GM12878 (cell line): ENCODE data around the gene NRBF2. TPM values are rescaled to one million over a fixed set of nuclear protein-coding genes. Genes with fewer than 3 reads are reported as not detected.

Experiments used
- ASH2L ChIP-seq: fragments of 300-600, 200-600 bp; sonication (generic); IDR thresholded peaks from 2 replicates; pipeline ENCODE4 v1.6.1; 2017; ENCODE audit warnings: low read depth, mild to moderate bottlenecking, borderline replicate concordance
- CBX5 ChIP-seq: sonication (generic); IDR thresholded peaks from 2 replicates; pipeline ENCODE4 v1.6.1; 2016; ENCODE audit warnings: low read depth, moderate library complexity, mild to moderate bottlenecking, inconsistent platforms
- CEBPZ ChIP-seq: fragments of 150-350 bp; IDR thresholded peaks from 2 replicates; pipeline ENCODE4 v1.6.1; 2016; ENCODE audit warnings: low read depth, low read length
- CREM ChIP-seq: IDR thresholded peaks from 2 replicates; pipeline ENCODE4 v1.6.1; 2014; ENCODE audit warnings: antibody characterized with exemption, low read depth
- E2F8 ChIP-seq: fragments of 450-650 bp; IDR thresholded peaks from 2 replicates; pipeline ENCODE4 v1.6.1; 2018; ENCODE audit warnings: mild to moderate bottlenecking, low read depth, moderate library complexity; ENCODE audit not compliant: partially characterized antibody
- EGR1 ChIP-seq, 2 experiments: IDR thresholded peaks; 1 replicate in 1 of 2; 2 replicates in 1 of 2; pipeline ENCODE4 v1.6.1; 2011 to 2012; ENCODE audit warnings: low read depth in 2 of 2, low read length in 2 of 2, borderline replicate concordance in 1 of 2, mild to moderate bottlenecking in 1 of 2, moderate library complexity in 1 of 2
- IKZF2 ChIP-seq, 2 experiments: fragments of 450-650 bp; IDR thresholded peaks; 2 replicates each; pipeline ENCODE4 v1.6.1; 2017; ENCODE audit warnings: mild to moderate bottlenecking in 2 of 2, moderate library complexity in 2 of 2
- JUNB ChIP-seq: IDR thresholded peaks from 2 replicates; pipeline ENCODE4 v1.6.1; 2016; ENCODE audit warnings: antibody characterized with exemption, mild to moderate bottlenecking
- LARP7 ChIP-seq: fragments of 450-650 bp; IDR thresholded peaks from 2 replicates; pipeline ENCODE4 v1.6.1; 2017; ENCODE audit warnings: mild to moderate bottlenecking
- MEF2B ChIP-seq: fragments of 450-650 bp; IDR thresholded peaks from 2 replicates; pipeline ENCODE4 v1.6.1; 2018; ENCODE audit warnings: mild to moderate bottlenecking, moderate library complexity; ENCODE audit not compliant: partially characterized antibody, poor library complexity, severe bottlenecking
- PML ChIP-seq: IDR thresholded peaks from 2 replicates; pipeline ENCODE4 v1.6.1; 2012; ENCODE audit warnings: low read length, inconsistent platforms
- POLR2A ChIP-seq: IDR thresholded peaks from 2 replicates; pipeline ENCODE4 v1.6.1; 2011; ENCODE audit warnings: low read depth, mild to moderate bottlenecking, low read length
- POLR2AphosphoS2 ChIP-seq: IDR thresholded peaks from 2 replicates; pipeline ENCODE4 v1.6.1; 2011; ENCODE audit warnings: low read depth, mild to moderate bottlenecking, low read length, improper control_type of control experiment, moderate library complexity
- RCOR1 ChIP-seq: conservative IDR thresholded peaks from 2 replicates; pipeline ENCODE4 v1.6.1; 2012; ENCODE audit warnings: low read depth, low read length, improper control_type of control experiment
- RFX5 ChIP-seq: IDR thresholded peaks from 2 replicates; pipeline ENCODE4 v1.6.1; 2011; ENCODE audit warnings: low read depth, low read length, improper control_type of control experiment
- SREBF1 ChIP-seq: IDR thresholded peaks from 2 replicates; pipeline ENCODE4 v1.6.1; 2012; ENCODE audit warnings: mild to moderate bottlenecking, low read length
- TARDBP ChIP-seq: IDR thresholded peaks from 2 replicates; pipeline ENCODE4 v1.6.1; 2016; ENCODE audit warnings: borderline replicate concordance
- YBX1 ChIP-seq: fragments of 450-650 bp; IDR thresholded peaks from 2 replicates; pipeline ENCODE4 v1.6.1; 2016; ENCODE audit warnings: antibody characterized with exemption
- YY1 ChIP-seq: IDR thresholded peaks from 2 replicates; pipeline ENCODE4 v1.6.1; 2011; ENCODE audit warnings: low read depth, mild to moderate bottlenecking, low read length
- ZNF217 ChIP-seq: fragments of 450-650 bp; IDR thresholded peaks from 2 replicates; pipeline ENCODE4 v1.6.1; 2017; ENCODE audit warnings: antibody characterized with exemption, mild to moderate bottlenecking
- ZNF687 ChIP-seq: fragments of 450-650 bp; IDR thresholded peaks from 2 replicates; pipeline ENCODE4 v1.6.1; 2017; ENCODE audit warnings: mild to moderate bottlenecking, moderate library complexity
- polyA plus RNA-seq, 11 experiments: library from polyadenylated mRNA; depleted of rRNA in 4 of 11; unstranded in 6 of 11; stranded (reverse) in 5 of 11; fragments of >200 nt; fragmentation: Nextera tagmentation in 4 of 11; fragmentation: Illumina TruSeq in 1 of 11; extraction: Ambion mirVana in 4 of 11; extraction: Trizol in 1 of 11; gene quantifications; 1 replicate in 1 of 11; 2 replicates in 10 of 11; pipeline versions ENCODE4 v1.2.1 to v1.2.3, GENCODE V29; 2011 to 2016; ENCODE audit warnings: inconsistent platforms in 2 of 11, missing spikeins in 2 of 11, low read depth in 1 of 11
- total RNA-seq, 4 experiments: library from RNA; depleted of rRNA in 3 of 4; stranded (reverse); fragments of >200 nt in 3 of 4; fragmentation: Illumina TruSeq in 1 of 4; extraction: Trizol in 1 of 4; gene quantifications; 2 replicates each; pipeline versions ENCODE4 v1.2.1 to v1.2.3, GENCODE V29; 2013 to 2021

Gene NRBF2
- total and polyA plus RNA-seq, 10 of the 15 experiments (the other 5 are each of a cell fraction or from before 2014, with no cell fraction given), result 17.8 to 39.8 (median 27.7) TPM

GRCh38 chr10:63173468-63174232 lies 40.5 kb downstream of the NRBF2 start (continued):
- TF ChIP-seq RCOR1, result 0 out of 2 replicates have a peak, but pooled peaks have one; percentile 88
- TF ChIP-seq IKZF2 (IDR thresholded peaks at IDR 0.05), result peak; percentile 88 to 94
- TF ChIP-seq EGR1 (IDR thresholded peaks at IDR 0.05; ENCODE audit: borderline replicate concordance in 1 of 2, low read depth in 2 of 2, low read length in 2 of 2), result peak in 1 of 2 experiments; percentile 68; a peak in 1 of 3 replicates
- TF ChIP-seq PML, result peak; percentile 76
- TF ChIP-seq MEF2B, result peak; percentile 58
- TF ChIP-seq ZNF217, result no peak
- no peak for TF ChIP-seq ASH2L
- TF ChIP-seq POLR2AphosphoS2, result no peak
- TF ChIP-seq CBX5, result no peak
- TF ChIP-seq TARDBP, result no peak
- TF ChIP-seq JUNB, result peak; percentile 96
- no peak for TF ChIP-seq YY1
- no peak for TF ChIP-seq SREBF1
- TF ChIP-seq POLR2A, result no peak
- TF ChIP-seq E2F8, result no peak
- TF ChIP-seq CREM, result peak; percentile 75
- TF ChIP-seq RFX5, result no peak
- no peak for TF ChIP-seq CEBPZ
- no peak for TF ChIP-seq YBX1
- TF ChIP-seq LARP7, result no peak
- TF ChIP-seq ZNF687, result no peak
